Stimulated activated naive CD8-positive, alpha-beta T cell treated with anti-CD3 and anti-CD28 coated beads, Interleukin-15, Interleukin-2, amounts not matched to agents 100 U/mL and 50 U/mL, for 24 hours (primary cell): ENCODE data around the gene REPIN1.
A peak's percentile ranks its signal among the peaks of the same experiment; 100 is the strongest.
"Not testable (repeated sequence)": the region's sequence is repeated elsewhere in the genome, so short reads cannot be mapped to it uniquely, and the experiment has no call there.

ENCODE experiments used
- ATAC-seq: fragments of 150-1000 bp; cut with Tn5 transposase; one replicate; pipeline ENCODE4 v1.10.0; 2021
- DNase-seq: peaks from one replicate; pipeline ENCODE4 v3.0.0; 2021

Gene REPIN1

DNA sequence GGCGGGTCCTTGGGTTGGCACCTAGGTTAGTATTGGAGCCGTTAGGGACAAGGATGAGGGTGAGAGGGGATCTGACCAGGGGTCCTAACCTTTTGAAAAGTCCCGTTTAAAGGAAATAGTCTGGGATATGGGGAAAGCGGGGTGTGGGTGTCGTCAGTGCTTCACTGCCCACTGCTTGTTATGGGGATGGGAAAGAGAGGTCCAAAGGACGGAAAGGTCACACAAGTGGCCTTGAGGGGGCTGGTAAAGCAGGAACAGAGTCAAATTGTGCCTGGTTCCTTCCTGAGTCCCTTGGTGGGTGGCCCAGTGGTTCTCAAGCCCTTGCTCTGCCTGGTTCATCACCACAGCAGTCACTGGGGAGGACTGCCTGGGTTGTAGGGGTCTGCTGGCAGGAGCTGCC, 7.9 kb downstream of the REPIN1 start:
- DNase-seq = no peak
- no peak for ATAC-seq

DNA sequence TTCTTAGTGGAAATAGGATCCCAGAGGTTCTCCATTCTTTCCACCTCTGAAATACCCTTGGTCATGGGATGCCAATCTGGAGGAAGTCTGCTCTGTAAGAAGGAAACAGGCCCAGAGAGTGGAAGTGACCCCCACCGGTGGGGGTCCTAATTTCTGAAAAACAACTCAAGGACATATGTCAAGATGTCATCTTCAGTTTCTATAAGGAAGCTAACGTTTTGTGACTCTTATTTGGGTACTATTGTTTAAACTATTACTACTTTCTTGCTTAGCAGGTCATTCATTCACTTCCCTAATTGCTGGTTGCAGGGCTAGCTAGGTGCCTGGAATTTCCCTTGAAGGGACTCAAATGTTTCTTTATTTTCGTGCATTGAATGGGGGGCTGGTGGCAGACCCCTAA, 8.6 kb downstream of the REPIN1 start:
- no peak for ATAC-seq
- no peak for DNase-seq

- ATAC-seq (no peak), DNase-seq (no peak)
Observed at GRCh38 chr7:150377635-150378034, 9.0 kb downstream of the REPIN1 start.

GRCh38 chr7:150378115-150378852, 9.7 kb downstream of the REPIN1 start:
- ATAC-seq (no peak), DNase-seq (peak; percentile 48)

DNA sequence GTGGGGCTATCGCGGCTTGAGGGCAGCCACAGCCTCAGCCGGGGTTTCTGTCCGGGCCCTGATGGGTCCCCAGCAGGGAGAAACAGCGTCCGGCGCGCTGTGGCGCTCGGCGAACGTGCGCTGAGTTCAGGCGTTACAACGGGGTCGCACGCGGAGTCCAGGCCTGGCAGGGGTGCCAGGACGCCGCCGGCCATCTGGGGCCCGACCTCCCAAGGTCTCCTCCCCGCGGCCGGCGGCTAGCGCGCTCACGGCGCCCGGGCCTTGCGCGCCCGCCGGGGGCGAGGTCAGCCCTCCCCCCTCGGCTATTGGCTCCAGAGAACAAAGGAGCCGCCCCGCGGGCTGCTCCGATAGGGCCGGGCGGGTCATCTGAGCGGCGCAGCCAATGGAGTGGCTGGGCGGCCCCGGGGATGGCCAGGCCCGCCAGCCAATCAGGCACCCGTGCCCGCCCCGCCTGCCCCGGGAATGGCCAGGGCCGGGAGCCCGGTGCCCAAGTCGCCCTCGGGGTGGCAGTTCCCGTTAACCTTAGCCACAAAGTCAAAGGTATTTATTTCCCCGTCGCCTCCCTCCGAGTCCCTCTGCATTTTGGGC, 10.3 kb downstream of the REPIN1 start, which contains the start of gene ZNF775:
TSS of gene ZNF775 (plus strand) at position 478 of the 588 bp plus-strand sequence. CDS start 9,141 bp downstream, outside the sequence.
- DNase-seq (peak; percentile 95), ATAC-seq (peak; percentile 96)

GRCh38 chr7:150379441-150380379, 11.1 kb downstream of the REPIN1 start:
- peak; percentile 46 for DNase-seq
- ATAC-seq = no peak

GRCh38 chr7:150380463-150380862, 11.8 kb downstream of the REPIN1 start:
- DNase-seq (no peak), ATAC-seq (no peak)

DNA sequence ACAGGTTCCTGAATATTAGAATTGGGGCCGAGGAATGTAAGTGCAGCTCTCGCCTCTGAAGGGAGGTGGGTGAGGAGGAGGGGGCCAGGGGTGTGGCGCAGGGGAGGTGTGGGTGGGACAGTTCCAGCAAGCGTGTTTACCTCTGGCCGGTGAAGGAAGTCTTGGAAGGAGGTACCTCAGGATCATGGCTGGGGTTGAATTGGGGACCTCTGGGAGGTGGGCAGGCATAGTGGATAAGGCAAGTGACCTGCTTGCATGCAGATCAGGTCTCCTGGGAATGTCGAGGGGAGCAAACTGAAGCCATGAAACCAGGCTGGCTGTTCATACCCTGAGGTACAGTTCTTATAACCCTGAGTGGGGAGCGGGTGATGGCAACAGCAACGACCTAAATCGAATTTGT, 12.5 kb downstream of the REPIN1 start:
- no peak for DNase-seq

DNA sequence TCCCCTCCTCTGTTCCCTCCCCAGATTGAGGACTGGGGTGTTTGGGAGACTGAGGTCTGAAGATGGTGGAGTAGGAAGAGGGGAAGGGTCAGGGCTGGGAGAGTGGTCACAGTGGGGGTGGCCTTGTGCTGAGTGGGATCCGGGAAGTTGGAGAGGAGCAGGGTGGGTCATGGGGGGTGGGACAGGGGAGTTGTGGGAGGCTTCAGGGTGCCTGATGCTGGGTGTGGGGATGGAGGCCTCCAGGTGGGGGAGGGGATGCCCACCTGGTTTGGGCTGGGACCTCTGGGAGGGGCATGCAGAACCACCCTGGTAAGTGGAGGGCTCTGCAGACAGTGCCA, 13.1 kb downstream of the REPIN1 start:
- ATAC-seq = no peak
- no peak for DNase-seq

More for the DNA sequence above, 12.5 kb downstream of the REPIN1 start:
- no peak for ATAC-seq

- no peak for DNase-seq
- ATAC-seq = no peak
Observed at GRCh38 chr7:150382123-150382843, 13.7 kb downstream of the REPIN1 start.

- DNase-seq (no peak), ATAC-seq (no peak)
Observed at GRCh38 chr7:150382844-150383225, 14.2 kb downstream of the REPIN1 start.

DNA sequence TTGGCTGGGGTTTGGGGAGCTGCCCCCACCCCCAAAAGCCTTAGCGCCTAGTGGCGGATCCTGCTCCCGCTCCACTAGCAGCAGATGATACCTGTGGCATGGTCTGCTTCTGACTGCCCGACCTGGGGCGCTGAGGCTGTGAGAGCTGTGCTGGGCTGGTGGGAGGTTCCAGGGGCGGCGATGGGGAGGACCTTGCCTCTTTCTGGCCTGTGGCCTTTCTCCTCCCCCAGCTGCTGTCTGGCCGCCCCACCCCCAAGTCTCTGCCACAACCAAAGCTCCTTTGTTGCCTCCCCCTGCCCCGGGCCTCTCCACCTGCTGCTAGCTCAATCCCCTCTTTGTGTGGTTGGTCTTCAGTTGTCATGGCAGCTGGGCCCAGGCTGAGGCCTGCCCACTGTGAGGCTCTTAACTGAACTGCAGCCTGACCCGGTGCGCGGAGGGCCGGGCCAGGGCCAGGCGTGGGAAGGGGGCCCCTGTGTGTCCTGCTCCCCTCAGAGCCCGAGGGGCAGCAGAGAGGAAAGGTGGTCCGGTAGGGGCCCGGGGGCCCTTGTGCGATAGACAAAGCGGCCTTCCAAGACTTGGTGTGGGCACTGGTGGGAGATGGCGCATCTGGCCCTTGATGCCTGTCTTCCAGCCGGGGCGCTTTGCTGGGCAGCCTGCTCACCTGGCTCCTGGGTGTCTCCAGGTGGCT, 15.2 kb downstream of the REPIN1 start:
- DNase-seq (no peak), ATAC-seq (no peak)

GRCh38 chr7:150384406-150385301, 16.0 kb downstream of the REPIN1 start:
- ATAC-seq (no peak), DNase-seq (no peak)

- ATAC-seq = no peak
- DNase-seq = no peak
Observed at GRCh38 chr7:150385302-150385723, 16.7 kb downstream of the REPIN1 start.

- not testable (repeated sequence) for ATAC-seq
Observed at GRCh38 chr7:150385884-150386283, 17.3 kb downstream of the REPIN1 start.

GRCh38 chr7:150388306-150388705, 19.7 kb downstream of the REPIN1 start:
- ATAC-seq = no peak
- no peak for DNase-seq

More at GRCh38 chr7:150385884-150386283, 17.3 kb downstream of the REPIN1 start:
- not testable (repeated sequence) for DNase-seq

DNA sequence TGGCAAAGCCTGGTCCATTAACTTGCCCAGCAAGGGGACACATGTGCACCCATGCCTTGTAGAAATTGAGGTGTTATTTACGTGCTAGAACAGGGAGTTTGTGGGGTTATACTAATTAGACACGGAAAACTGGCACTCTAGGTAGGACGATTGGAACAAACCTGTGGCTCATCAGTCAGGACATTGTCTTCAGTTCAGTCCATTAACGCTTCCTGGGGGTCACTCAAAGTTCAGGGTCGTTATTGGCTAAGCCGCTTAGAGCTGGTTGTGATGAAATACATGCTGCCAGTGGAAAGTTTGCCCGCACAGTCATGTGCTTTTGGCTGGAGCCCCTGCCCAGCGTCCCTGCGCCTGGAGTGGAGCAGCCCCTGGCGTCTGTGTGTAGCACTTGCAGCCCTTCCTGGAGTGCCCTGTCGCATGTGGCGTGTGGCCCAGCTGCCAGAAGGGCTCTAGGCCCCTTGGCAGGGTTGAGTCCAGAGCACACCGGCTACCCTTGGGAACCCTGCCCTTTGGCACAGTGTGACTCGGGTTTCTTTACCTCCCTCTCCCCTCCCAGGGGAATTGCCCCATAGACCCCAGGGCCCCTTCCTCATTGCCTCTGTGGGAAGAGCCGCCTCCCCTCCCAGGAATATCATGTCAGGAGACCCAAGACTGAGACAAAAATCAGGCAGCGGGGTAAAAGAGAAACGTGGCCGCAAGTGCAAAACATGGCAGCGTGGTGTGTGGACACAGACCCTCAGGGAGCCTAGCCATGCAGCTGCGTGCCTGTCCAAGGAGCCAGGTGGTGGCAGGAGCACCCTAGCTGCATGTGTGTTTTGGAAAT, 20.3 kb downstream of the REPIN1 start:
- DNase-seq = no peak
- ATAC-seq = no peak

- DNase-seq (no peak), ATAC-seq (peak; percentile 82)
Observed at GRCh38 chr7:150389532-150389816, 20.9 kb downstream of the REPIN1 start.

- DNase-seq = no peak
- ATAC-seq = no peak
Observed at GRCh38 chr7:150390205-150390604, 21.6 kb downstream of the REPIN1 start.

DNA sequence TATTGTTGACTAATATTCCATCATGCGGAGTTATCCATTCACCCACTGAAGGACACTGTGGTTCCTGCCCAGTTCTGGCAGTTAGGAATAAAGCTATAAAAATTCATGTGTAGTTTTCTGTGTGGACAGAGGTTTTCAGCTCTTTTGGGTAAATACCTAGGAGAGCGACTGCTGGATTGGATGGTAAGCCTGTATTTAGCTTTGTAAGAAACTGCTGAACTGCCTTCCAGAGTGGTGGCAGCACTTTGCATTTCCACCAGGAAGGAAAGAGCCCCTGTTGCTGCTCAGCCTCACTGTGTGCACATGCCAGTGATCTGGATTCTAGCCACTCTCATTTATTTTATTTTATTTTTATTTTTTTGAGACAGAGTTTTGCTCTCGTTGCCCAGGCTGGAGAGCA, 24.7 kb downstream of the REPIN1 start:
- no peak for DNase-seq
- no peak for ATAC-seq
